ENCODE measurements around the gene FAH. TPM values are rescaled to one million over a fixed set of nuclear protein-coding genes. Genes with fewer than 3 reads are reported as not detected.

Gene FAH
- total and polyA plus RNA-seq, 3 donors from 2014 or later: 49.0 to 75.0 (median 58.4) TPM

GRCh38 chr15:80216911-80217310 lies 64.1 kb downstream of the FAH start:
- WGBS, 2 donors: 100% methylated on average over 1 of the region's 1 CpG
- Histone ChIP-seq H3K27me3 (no peaks in the 10 kb centered on the region), H3K36me3 (ENCODE audit: low read depth, missing control alignments) (no peaks in the 10 kb centered on the region), H3K4me1 (no peaks in the 10 kb centered on the region), H3K27ac (no peak overlapping the region), H3K4me3 (no peak overlapping the region), H3K9me3 (no peaks in the 10 kb centered on the region)
- DNase-seq: no peak
- intact Hi-C loops (cut with DNase I; ENCODE audit: low total_unique reads): no loop called here
- TF ChIP-seq CTCF (IDR thresholded peaks at IDR 0.05): no peak
- no peak for TF ChIP-seq POLR2A (IDR thresholded peaks at IDR 0.05)

GRCh38 chr15:80217327-80217900 lies 64.6 kb downstream of the FAH start:
- Histone ChIP-seq H3K27me3 (no peaks in the 10 kb centered on the region), H3K27ac (no peak overlapping the region), H3K4me3 (no peak overlapping the region), H3K4me1 (no peaks in the 10 kb centered on the region), H3K36me3 (ENCODE audit: low read depth, missing control alignments) (no peaks in the 10 kb centered on the region), H3K9me3 (no peaks in the 10 kb centered on the region)
- TF ChIP-seq CTCF (IDR thresholded peaks at IDR 0.05): no peak
- no peak for TF ChIP-seq POLR2A (IDR thresholded peaks at IDR 0.05)
- 93% methylated on average over 4 of the region's 4 CpGs for WGBS, 2 donors
- intact Hi-C loops (cut with DNase I; ENCODE audit: low total_unique reads): no loop called here
- DNase-seq: no peak

- no peaks in the 10 kb centered on the region for H3K4me1 ChIP-seq
- no peaks in the 10 kb centered on the region for H3K27me3 ChIP-seq
- 66 to 89% methylated on average over 2 of the region's 2 CpGs for WGBS, 2 donors
- no peak overlapping the region for H3K4me3 ChIP-seq
- no peak for DNase-seq
- no peaks in the 10 kb centered on the region for H3K9me3 ChIP-seq
- H3K27ac ChIP-seq: no peak overlapping the region
- TF ChIP-seq CTCF (IDR thresholded peaks at IDR 0.05) (no peak), POLR2A (IDR thresholded peaks at IDR 0.05) (no peak)
- intact Hi-C loops (cut with DNase I; ENCODE audit: low total_unique reads): no loop called here
- H3K36me3 ChIP-seq (ENCODE audit: low read depth, missing control alignments): no peaks in the 10 kb centered on the region
Measured at GRCh38 chr15:80219955-80220354, 67.2 kb downstream of the FAH start.

- Histone ChIP-seq H3K4me3 (no peak overlapping the region), H3K27ac (no peak overlapping the region), H3K36me3 (ENCODE audit: low read depth, missing control alignments) (no peaks in the 10 kb centered on the region), H3K9me3 (no peaks in the 10 kb centered on the region), H3K4me1 (no peaks in the 10 kb centered on the region), H3K27me3 (no peaks in the 10 kb centered on the region)
- 85 to 92% methylated on average over 7 of the region's 7 CpGs for WGBS, 2 donors
- TF ChIP-seq POLR2A (IDR thresholded peaks at IDR 0.05) (no peak), CTCF (IDR thresholded peaks at IDR 0.05) (no peak)
- no peak for DNase-seq
- intact Hi-C loops (cut with DNase I; ENCODE audit: low total_unique reads): no loop called here
Measured at GRCh38 chr15:80228959-80229610, 76.3 kb downstream of the FAH start.

- no peak for DNase-seq
- Histone ChIP-seq H3K9me3 (no peaks in the 10 kb centered on the region), H3K36me3 (ENCODE audit: low read depth, missing control alignments) (no peaks in the 10 kb centered on the region), H3K4me1 (no peaks in the 10 kb centered on the region), H3K27me3 (no peaks in the 10 kb centered on the region), H3K4me3 (no peak overlapping the region), H3K27ac (no peak overlapping the region)
- intact Hi-C loops (cut with DNase I; ENCODE audit: low total_unique reads): no loop called here
- TF ChIP-seq POLR2A (IDR thresholded peaks at IDR 0.05) (no peak), CTCF (IDR thresholded peaks at IDR 0.05) (no peak)
- WGBS, 2 donors: 51 to 52% methylated on average over 2 of the region's 2 CpGs
Measured at GRCh38 chr15:80231371-80231770, 78.6 kb downstream of the FAH start.

Data from testis (tissue), 3 donors.